HG02840 (cell line): Measurements from ENCODE around the gene OR2T8.

ENCODE experiments used
- ATAC-seq: cut with Tn5 transposase; IDR thresholded peaks from one replicate; pipeline ENCODE4 v1.9.1; 2021; ENCODE audit warnings: mild to moderate bottlenecking, moderate library complexity, moderate number of reproducible peaks; ENCODE audit not compliant: unreplicated experiment, low FRiP score

OR2T8 gene, protein sequence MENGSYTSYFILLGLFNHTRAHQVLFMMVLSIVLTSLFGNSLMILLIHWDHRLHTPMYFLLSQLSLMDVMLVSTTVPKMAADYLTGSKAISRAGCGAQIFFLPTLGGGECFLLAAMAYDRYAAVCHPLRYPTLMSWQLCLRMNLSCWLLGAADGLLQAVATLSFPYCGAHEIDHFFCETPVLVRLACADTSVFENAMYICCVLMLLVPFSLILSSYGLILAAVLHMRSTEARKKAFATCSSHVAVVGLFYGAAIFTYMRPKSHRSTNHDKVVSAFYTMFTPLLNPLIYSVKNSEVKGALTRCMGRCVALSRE

DNA sequence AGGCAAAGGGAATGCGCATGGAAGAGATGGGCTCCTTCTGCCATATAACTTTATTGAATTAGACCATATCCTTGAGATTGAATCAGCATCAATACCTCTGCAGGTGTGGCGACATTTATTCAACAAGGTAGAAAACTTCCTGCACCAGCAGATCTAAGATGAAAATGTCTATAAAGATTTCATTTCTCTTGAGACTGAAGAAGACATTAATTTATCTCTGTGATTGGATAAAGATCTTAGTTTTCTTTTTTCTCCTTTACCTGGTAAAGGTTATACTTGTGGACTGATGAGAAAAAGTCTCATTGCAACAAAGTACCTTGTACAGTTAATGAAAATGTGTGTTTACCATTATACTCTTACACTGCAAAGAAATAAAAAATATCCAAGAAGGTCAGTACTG, at the start of gene OR2T8:
Gene OR2T8, plus strand, starts transcription at position 301 of the 400 bp plus-strand sequence. CDS start 766 bp downstream, outside the sequence.
- no peak for ATAC-seq

DNA sequence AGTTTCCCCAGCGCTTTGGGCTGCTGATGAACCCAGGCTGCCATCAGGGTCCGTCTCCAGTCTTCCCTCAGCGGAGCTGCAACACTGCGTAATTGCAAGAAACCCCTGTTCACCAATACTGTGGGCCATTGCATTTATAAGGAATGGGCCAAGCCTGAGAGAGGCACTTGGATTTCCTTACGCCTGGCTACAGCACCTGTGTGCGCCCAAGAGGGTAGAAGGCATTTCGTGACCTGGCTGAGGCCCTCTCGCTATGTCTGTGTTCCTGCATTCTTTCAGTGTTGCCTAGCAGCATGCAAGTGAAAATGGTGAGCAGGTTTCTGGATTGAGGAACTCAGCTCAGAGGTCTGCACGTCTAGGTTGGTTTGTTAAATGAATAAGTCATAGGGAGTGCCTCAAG, 36.7 kb upstream of the OR2T8 start:
- ATAC-seq, result no peak

DNA sequence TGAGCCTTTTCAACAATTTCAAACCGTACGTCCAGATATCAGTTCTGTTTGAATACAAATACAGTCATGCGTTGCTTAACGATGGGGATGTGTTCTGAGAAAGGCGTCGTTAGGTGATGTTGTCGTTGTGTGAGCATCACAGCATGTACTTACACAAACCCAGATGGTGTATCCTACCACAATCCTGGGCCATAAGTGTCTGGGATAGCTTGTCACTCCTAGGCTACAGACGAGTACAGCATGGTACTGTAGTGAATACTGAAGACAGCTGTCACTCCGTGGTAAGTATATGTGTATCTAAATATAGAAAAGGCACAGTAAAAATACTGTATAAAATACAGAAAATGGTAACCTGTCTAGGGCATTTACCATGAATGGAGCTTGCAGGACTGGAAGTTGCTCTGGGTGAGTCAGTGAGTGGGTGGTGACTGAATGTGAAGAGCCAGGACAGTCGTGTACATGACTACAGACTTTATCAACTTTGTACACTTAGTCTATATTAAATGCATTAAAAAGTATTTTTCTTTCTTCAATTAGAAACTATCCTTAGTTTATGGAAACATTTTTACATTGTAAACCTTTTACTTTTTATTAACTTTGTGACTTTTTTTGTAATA, 35.1 kb upstream of the OR2T8 start:
- no peak for ATAC-seq

DNA sequence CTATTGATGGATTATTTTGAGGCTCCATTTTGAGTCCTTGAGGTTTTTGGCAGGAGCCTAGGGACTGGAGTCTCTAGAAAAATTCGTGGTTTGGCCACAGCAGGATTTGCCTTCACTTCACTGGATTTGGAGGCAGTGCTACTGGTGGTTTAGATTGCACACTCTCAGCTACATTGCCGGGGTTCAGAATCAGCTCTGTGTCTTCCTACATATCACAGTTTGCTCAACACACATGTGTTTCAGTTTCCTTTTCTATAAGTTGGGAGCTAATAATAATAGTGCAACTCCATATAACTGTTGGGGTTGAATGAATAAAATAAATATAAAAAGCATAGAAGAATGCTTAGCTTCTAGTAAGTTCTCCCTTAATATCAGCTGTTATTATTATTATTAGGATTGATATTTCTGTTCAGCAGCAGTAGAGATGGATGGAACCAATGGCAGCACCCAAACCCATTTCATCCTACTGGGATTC, 24.9 kb upstream of the OR2T8 start, which contains the start of gene OR2W3:
Gene OR2W3, plus strand, starts transcription at position 425 of the 475 bp plus-strand sequence. Its CDS starts 0 bp downstream, at position 425.
- ATAC-seq, result no peak

DNA sequence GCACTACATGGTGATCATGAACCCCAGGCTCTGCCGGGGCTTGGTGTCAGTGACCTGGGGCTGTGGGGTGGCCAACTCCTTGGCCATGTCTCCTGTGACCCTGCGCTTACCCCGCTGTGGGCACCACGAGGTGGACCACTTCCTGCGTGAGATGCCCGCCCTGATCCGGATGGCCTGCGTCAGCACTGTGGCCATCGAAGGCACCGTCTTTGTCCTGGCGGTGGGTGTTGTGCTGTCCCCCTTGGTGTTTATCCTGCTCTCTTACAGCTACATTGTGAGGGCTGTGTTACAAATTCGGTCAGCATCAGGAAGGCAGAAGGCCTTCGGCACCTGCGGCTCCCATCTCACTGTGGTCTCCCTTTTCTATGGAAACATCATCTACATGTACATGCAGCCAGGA, 24.1 kb upstream of the OR2T8 start:
- no peak for ATAC-seq

DNA sequence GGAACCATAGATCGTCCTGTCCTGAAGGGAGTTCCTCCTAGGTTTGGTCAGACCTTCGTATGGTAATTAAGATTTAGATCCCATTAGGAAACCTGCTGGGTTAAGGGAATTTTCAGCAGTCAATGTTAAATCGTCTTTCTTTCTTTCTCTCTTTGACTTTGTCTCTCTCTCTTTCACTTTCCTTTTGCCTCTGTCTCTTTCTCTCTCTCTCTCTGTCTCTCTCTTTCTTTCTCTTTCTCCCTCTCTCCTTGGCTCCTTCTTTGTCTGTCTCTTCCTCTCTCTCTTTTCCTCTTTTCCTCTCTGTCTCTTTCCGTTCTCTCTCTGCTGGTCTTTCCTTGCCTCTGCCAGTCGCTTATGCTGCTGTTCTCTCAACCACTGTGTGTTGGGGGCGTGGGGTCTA, 15.9 kb upstream of the OR2T8 start:
- ATAC-seq, result no peak

DNA sequence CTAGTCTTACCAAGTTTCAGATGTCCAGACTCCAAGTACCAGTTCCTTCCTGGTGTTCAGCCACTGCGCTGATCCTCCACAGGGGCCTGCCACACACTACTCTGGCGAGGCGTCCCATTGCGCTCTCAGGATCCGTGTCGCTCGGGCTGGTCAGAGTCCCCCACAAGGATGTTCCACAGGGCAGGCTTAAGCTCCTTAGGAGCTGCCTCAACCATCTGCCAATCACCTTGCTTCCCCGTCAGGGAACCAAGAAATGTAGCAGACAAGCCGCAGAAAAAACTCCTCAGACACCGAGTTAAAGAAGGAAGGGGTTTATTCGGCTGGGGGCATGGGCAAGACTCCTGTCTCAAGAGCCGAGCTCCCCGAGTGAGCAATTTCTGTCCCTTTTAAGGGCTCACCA, 14.9 kb upstream of the OR2T8 start:
- ATAC-seq, result no peak

DNA sequence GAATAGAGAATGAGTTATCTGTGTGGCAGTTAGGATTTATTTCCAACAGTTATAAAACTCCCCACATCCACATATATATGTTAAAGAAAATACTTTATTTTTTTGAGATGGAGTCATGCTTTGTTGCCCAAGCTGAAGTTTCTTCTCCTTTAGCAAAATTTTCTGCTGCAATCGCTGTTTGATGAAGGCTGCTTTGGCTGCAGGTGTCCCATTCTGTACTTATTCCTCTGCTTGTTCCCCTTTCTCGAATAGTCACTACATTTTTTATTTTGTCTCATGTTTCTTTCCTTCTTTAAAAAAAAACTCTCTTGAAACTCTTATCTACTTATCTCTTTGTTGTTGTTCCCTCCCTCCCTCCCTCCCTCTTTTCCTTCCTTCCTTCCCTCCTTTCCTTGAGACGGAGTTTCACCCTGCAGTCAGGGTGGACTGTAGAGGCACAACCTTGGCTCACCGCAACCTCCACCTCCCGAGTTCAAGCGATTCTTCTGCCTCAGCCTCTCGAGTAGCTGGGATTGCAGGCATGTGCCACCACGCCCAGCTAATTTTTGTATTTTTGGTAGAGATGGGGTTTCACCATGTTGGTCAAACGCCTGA, 14.0 kb upstream of the OR2T8 start:
- ATAC-seq, result no peak

DNA sequence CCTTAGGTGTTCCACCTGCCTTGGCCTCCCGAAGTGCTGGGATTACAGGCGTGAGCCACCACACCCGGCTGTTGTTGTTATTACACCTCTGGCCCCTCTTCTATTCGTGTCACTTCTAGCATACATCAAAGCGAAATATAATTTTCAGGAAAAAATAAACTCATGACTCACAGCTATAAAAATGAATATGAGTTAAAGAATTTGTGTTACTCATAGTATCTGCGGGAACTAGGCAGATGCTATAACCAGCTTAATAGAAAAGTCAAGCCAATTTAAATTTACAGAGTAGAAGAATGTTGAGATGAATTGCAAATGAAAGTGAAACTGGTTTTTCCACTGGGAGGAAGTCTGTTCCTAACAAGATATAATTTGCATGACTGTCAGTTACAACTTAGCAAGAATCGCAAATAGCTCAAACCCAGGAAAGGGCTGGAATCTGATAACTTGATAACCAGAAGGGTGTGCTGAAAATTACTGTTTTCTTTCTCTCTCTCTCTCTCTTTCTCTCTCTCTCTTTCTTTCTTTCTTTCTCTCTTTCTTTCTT, 13.5 kb upstream of the OR2T8 start:
- no peak for ATAC-seq

DNA sequence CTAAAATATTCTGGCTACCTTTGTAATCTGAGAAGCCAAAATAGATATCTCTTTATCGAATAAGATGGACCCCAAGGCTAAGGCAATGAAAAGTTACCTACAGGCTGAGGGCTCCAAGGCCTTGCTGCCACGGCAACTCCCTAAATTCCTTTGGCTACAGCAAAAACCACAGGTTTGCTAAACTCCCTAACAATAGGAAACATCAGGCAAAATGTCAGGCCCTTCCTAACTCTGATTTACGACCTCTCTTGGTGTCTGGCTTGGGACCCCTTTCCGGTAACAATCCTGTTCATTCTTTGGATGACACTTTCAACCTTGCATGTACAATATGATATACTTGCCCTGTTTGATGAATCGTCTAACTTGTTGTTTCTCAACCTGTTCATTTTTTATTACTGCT, 11.3 kb upstream of the OR2T8 start:
- ATAC-seq, result no peak

DNA sequence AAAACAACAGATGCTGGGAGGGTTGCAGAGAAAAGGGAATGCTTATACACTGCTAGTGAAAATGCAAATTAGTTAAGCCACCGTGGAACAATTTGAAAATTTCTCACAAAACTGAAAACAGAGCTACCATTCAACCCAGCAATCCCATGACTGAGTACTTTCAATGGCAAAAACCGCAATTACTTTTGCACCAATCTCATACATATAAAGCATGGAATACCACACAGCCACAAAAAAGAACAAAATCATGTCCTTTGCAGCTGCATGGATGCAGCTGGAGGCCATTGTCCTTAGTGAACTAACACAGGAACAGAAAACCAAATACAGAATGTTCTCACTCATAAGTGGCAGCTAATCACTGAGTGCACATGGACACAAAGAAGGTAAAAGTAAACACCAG, 6.3 kb upstream of the OR2T8 start:
- ATAC-seq, result no peak

DNA sequence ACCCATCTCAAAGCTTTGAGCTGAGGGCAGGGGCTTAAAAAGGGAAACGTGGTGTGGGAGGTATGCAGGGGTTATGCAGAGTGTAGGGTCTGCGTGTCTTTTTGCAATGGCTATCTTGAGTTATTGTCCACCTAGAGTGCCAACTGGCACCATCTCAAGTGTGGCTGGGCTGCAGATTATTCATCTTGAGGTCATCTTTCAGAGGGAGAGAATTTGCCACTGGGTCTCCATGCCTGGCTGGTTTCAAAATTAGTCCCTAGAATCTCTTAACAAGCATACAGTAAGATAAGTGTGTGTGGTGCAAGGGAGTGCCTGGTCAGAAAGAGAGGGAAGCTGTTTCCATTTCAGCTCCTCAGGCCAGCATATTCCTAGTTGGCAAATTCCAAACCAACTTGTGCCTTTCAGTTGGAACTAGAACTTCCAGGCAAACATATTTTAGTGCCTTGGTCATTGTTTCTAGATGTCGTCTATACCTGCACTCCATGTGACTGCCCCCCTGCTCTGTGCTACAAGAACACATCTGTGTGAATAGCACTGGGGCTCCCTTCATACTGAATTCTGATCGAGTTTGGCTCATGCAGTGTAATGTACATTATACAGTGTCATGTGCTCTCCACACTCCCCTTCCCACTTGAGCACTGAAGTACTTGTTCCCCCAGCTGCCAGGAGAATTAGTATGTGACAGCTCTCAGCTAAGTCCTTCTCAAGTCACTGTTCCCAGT, 5.0 kb upstream of the OR2T8 start:
- no peak for ATAC-seq

DNA sequence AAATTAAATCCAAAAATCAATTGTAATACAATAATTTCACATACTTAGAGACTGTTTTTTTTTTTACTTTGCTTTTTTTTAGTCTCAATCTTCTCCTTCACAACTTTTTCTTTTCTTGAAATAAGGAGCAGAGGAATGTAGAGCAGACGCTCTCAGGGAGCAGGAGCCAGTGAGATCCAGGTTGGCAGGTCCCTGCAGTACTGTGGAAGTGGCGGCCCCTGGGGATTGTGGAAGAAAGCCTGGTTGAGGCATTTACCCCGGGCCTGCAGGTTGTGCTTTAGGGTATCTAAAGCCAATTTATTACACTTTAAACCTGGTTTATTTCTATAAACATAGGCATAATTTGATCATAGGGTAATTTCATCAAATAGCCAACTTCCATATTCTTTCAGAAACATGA, 3.9 kb downstream of the OR2T8 start:
- no peak for ATAC-seq

DNA sequence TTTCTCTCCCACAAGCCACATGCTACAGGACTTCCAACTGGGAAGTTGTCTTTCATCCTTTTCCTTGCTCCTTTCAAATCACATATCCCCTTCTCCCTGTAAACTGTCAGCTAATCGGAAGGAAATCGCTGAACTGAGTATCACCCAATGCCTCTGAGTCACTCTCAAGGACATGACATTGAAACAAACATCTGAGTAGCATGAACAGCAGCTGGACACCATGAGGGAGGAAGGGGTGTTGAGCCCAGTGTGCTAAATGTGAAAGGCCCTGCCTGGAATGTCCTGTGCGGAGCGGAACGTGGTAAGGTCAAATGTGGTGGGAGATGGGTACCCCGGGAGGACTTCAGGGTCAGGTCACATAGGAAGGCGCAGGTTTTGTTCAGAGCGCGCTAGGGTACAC, 4.8 kb downstream of the OR2T8 start, which contains the start of gene OR2AJ1:
Gene OR2AJ1, plus strand, starts transcription at position 22 of the 400 bp plus-strand sequence. CDS start 8,880 bp downstream, outside the sequence.
- no peak for ATAC-seq

DNA sequence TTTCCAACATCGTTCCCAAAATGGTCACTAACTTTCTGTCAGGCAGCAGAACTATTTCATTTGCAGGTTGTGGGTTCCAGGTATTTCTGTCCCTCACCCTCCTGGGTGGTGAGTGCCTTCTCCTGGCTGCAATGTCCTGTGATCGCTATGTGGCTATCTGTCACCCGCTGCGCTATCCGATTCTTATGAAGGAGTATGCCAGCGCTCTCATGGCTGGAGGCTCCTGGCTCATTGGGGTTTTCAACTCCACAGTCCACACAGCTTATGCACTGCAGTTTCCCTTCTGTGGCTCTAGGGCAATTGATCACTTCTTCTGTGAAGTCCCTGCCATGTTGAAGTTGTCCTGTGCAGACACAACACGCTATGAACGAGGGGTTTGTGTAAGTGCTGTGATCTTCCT, 13.9 kb downstream of the OR2T8 start:
- no peak for ATAC-seq

DNA sequence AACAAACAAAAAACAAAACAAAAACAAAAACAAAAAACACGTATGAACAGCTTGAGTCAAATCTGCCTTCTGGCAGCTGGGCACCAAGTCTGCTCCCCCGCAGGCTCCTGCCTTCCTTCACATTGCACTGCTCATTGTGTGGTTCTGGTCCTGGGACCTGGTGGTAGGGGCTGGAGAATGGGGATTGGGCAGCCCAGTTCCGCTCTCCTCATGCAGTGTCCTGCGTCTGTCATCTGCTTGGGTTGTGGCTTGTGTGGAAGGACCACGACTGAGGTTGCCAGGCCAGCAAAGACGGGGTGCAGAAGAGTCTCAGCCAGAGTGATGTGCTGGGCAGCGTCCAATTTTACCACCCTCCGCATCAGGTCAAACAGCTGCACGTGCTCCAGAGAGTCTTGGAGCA, 15.7 kb downstream of the OR2T8 start:
- no peak for ATAC-seq

DNA sequence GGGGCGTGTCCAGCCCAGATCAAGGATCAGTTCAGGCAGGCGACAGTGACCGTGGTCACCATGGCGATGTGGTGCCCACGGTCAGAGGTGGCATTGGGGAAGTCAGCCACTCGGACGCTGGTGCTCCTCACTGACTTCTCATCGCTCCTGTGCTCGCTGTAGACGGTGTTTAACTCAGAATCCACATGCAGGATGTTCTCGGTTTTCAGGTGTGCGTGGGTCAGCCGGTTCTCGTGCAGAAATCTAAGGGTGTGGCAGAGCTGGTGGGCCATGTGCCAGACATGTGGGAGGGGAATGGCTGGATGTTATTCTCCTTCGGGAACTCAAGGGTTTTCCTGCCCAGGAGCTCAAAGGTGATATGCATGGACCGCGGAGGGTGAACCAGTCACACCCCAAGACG, 16.4 kb downstream of the OR2T8 start:
- ATAC-seq, result no peak

DNA sequence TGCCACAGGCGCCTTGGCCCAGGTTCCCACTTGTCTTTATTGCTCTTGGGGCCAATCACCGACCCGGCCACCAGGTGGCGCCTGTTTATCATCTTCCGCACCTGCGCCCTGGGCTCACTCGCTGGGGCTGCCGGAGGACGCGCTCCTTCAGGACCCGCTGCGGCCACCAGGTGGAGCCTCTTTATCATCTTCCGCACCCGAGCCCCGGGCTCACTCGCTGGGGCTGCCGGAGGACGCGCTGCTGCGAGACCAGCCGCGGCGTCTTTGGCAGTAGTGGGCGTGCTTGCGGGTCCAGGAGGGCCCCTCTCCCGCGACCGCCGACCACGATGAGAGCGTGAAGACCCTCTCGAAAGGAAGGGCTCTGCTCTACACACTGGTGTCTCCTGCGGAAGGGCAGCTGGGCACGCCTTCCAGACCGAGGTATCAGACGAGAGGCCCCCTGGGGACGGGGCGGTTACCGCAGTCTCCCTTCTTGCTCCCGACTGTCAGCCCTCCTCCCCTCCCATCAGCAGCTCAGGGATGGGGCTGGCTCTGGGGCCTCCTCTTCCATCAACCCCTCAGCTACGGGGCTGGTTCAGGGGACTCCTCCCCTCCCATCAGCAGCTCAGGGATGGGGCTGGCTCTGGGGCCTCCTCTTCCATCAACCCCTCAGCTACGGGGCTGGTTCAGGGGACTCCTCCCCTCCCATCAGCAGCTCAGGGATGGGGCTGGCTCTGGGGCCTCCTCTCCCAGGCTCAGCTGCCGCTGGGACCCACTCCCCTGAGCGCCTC, 17.1 kb downstream of the OR2T8 start:
- ATAC-seq, result peak; percentile 93

DNA sequence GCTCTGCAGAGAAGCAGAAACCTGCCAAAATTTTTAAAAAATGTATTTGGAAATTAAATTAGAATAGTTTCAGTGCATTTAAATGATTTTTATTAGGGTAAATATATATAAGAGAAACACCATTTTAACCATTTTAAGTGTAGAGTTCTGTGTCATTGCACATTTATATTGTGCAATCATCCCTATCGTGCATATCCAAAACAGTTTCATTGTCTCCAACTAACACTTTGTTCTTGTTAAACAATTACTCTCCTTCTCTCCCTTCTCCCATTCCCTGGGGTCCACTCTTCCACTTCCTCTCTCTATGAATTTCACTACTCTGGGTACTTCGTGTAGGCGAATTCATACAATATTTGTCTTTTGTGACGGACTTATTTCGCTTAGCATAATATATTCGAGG, 22.6 kb downstream of the OR2T8 start:
- ATAC-seq, result no peak

DNA sequence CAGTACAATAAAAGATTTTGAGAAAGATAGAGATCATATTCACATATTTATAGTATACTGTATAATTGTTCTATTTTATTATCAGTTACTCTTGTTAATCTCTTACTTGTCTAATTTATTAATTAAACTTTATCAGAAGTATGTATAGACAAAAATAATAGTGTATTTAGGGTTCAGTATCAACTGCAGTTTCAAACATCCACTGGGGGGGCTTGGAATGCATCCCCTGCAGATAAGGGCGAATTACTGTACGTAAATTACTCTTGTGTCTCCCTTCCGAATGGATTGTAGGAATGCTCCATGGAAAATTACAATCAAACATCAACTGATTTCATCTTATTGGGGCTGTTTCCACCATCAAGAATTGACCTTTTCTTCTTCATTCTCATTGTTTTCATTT, 28.5 kb downstream of the OR2T8 start, which contains the start of gene OR2L8:
Gene OR2L8, plus strand, starts transcription at position 301 of the 400 bp plus-strand sequence. Its CDS starts 0 bp downstream, at position 301.
- ATAC-seq, result no peak
